GM18858 (cell line): ENCODE measurements around the gene TCEA3.

Experiments used
- ATAC-seq: cut with Tn5 transposase; IDR thresholded peaks from one replicate; pipeline ENCODE4 v1.9.1; 2021; ENCODE audit not compliant: unreplicated experiment

TCEA3 gene

GRCh38 chr1:23370330-23370708 is 54.2 kb downstream of the TCEA3 start:
- ATAC-seq, result no peak

- no peak for ATAC-seq
Observed at GRCh38 chr1:23369335-23370013, 55.1 kb downstream of the TCEA3 start, which contains the start of gene ZNF436. Gene ZNF436, minus strand, starts transcription at chr1:23369836. Its CDS starts 1,831 bp downstream, at chr1:23368005.

GRCh38 chr1:23368562-23369334 is 55.8 kb downstream of the TCEA3 start:
- peak; percentile 32 for ATAC-seq

GRCh38 chr1:23367791-23368561 is 56.6 kb downstream of the TCEA3 start:
- peak; percentile 89 for ATAC-seq

GRCh38 chr1:23367451-23367790 is 57.1 kb downstream of the TCEA3 start:
- no peak for ATAC-seq

GRCh38 chr1:23366598-23366997 is 58.0 kb downstream of the TCEA3 start:
- ATAC-seq, result no peak

GRCh38 chr1:23366146-23366545 is 58.4 kb downstream of the TCEA3 start:
- ATAC-seq, result no peak

GRCh38 chr1:23362218-23362713 is 62.3 kb downstream of the TCEA3 start:
- no peak for ATAC-seq

GRCh38 chr1:23358310-23358875 is 66.2 kb downstream of the TCEA3 start:
- no peak for ATAC-seq

- no peak for ATAC-seq
Observed at GRCh38 chr1:23357138-23357908, 67.2 kb downstream of the TCEA3 start.

GRCh38 chr1:23356471-23357137 is 67.9 kb downstream of the TCEA3 start:
- no peak for ATAC-seq

- no peak for ATAC-seq
Observed at GRCh38 chr1:23354245-23354644, 70.3 kb downstream of the TCEA3 start.

GRCh38 chr1:23352096-23352695 is 72.4 kb downstream of the TCEA3 start:
- no peak for ATAC-seq

- no peak for ATAC-seq
Observed at GRCh38 chr1:23345920-23346319, 78.6 kb downstream of the TCEA3 start.

GRCh38 chr1:23344987-23345472 is 79.5 kb downstream of the TCEA3 start:
- no peak for ATAC-seq

GRCh38 chr1:23344111-23344986 is 80.2 kb downstream of the TCEA3 start, which contains the start of gene HNRNPR:
Gene HNRNPR, minus strand, starts transcription at chr1:23344284. Its CDS starts 3,276 bp downstream, at chr1:23341008.
- ATAC-seq, result peak; percentile 76

- no peak for ATAC-seq
Observed at GRCh38 chr1:23343221-23344110, 81.1 kb downstream of the TCEA3 start.
